Tibial nerve (tissue), 3 donors: ENCODE data around the gene KIF12.

Source experiments
- POLR2A ChIP-seq, 2 donors: fragments of 450-650 bp; IDR thresholded peaks; one replicate each; pipeline ENCODE4 v1.6.1; 2017; ENCODE audit warnings: antibody characterized with exemption in 2 of 2, mild to moderate bottlenecking in 2 of 2, moderate library complexity in 2 of 2
- TF ChIP-seq, protein P1 (sequence below), 5 experiments: fragments of 200-600 bp in 3 of 5; fragments of 450-650 bp in 2 of 5; sonication (generic) in 3 of 5; IDR thresholded peaks; one replicate each; pipeline ENCODE4 v1.5.1; 2016 to 2019; ENCODE audit warnings: antibody characterized with exemption in 5 of 5, mild to moderate bottlenecking in 3 of 5, moderate library complexity in 2 of 5

DNA sequence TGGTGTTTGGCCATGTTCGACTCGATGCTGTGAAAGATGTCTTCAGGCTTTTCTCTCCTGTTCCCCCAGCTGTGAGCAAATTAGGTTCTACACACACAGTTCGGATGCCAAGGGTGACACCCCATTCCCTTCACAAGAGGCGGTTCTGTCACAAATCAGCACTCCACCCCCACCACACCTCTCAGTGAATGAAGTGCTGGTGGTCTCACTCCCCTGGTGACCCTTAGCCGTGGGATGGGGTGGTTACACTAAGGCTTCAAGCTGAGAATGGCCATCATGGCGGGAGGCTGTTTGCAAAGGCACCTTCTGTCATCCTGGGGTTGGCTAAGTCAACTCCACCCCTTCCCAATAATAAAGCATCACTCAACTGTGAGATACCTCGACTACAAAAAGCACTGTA is 47.4 kb downstream of the KIF12 start:
- TF ChIP-seq, protein P1, sequence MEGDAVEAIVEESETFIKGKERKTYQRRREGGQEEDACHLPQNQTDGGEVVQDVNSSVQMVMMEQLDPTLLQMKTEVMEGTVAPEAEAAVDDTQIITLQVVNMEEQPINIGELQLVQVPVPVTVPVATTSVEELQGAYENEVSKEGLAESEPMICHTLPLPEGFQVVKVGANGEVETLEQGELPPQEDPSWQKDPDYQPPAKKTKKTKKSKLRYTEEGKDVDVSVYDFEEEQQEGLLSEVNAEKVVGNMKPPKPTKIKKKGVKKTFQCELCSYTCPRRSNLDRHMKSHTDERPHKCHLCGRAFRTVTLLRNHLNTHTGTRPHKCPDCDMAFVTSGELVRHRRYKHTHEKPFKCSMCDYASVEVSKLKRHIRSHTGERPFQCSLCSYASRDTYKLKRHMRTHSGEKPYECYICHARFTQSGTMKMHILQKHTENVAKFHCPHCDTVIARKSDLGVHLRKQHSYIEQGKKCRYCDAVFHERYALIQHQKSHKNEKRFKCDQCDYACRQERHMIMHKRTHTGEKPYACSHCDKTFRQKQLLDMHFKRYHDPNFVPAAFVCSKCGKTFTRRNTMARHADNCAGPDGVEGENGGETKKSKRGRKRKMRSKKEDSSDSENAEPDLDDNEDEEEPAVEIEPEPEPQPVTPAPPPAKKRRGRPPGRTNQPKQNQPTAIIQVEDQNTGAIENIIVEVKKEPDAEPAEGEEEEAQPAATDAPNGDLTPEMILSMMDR (IDR thresholded peaks at IDR 0.05) = no peak
- TF ChIP-seq POLR2A (IDR thresholded peaks at IDR 0.05) = no peak
